Transverse colon (tissue), 4 donors: Measurements from ENCODE around the gene EHD4. TPM values are rescaled to one million over a fixed set of nuclear protein-coding genes. Genes with fewer than 3 reads are reported as not detected.

Experiments
- DNase-seq: peaks from one replicate; pipeline ENCODE4 v3.0.0-alpha.2; 2019
- H3K27ac ChIP-seq, 4 donors: fragments of 200-600 bp; sonication (generic); 2 replicates each; pipeline ENCODE4 v1.5.1; 2016 to 2018; ENCODE audit warnings: inconsistent platforms in 4 of 4
- H3K27me3 ChIP-seq: fragments of 200-600 bp; sonication (generic); 2 replicates; pipeline ENCODE4 v1.5.1; 2017; ENCODE audit warnings: inconsistent platforms
- H3K36me3 ChIP-seq, 4 donors: fragments of 200-600 bp; sonication (generic); 2 replicates each; pipeline ENCODE4 v1.5.1; 2017 to 2019; ENCODE audit warnings: inconsistent platforms in 4 of 4
- H3K4me1 ChIP-seq, 4 donors: fragments of 200-600 bp; sonication (generic); 2 replicates each; pipeline ENCODE4 v1.5.1; 2017 to 2020; ENCODE audit warnings: inconsistent platforms in 4 of 4
- H3K4me3 ChIP-seq, 4 donors: fragments of 200-600 bp; sonication (generic); 1 replicate in 1 of 4; 2 replicates in 3 of 4; pipeline versions ENCODE4 v1.5.1 to v1.6.1; 2017 to 2019; ENCODE audit warnings: inconsistent platforms in 4 of 4
- H3K9me3 ChIP-seq, 2 donors: fragments of 200-600 bp; sonication (generic); 2 replicates each; pipeline ENCODE4 v1.5.1; 2017 to 2019; ENCODE audit warnings: inconsistent platforms in 2 of 2
- CTCF ChIP-seq, 5 experiments: fragments of 200-600 bp in 3 of 5; fragments of 450-650 bp in 2 of 5; sonication (generic) in 3 of 5; IDR thresholded peaks; 1 replicate in 2 of 5; 2 replicates in 3 of 5; pipeline ENCODE4 v1.5.1; 2016 to 2017; ENCODE audit warnings: antibody characterized with exemption in 5 of 5, inconsistent platforms in 3 of 5, mild to moderate bottlenecking in 2 of 5, moderate library complexity in 1 of 5
- EP300 ChIP-seq: sonication (generic); formaldehyde crosslinking; IDR thresholded peaks from one replicate; pipeline ENCODE4 v1.6.1; 2017; ENCODE audit warnings: antibody characterized with exemption, low read depth
- POLR2A ChIP-seq: fragments of 450-650 bp; IDR thresholded peaks from one replicate; pipeline ENCODE4 v1.6.1; 2016; ENCODE audit warnings: antibody characterized with exemption, mild to moderate bottlenecking, moderate library complexity
- POLR2AphosphoS5 ChIP-seq, 3 donors: sonication (generic); formaldehyde crosslinking; IDR thresholded peaks; one replicate each; pipeline ENCODE4 v1.6.1; 2016; ENCODE audit warnings: antibody characterized with exemption in 3 of 3
- WGBS, 2 donors: methylation state at CpG; one replicate each; pipeline ENCODE4 v1.1.5; 2018; ENCODE audit warnings: low coverage in 1 of 2; 5-methylcytosine and 5-hydroxymethylcytosine counted together
- in situ Hi-C, 4 donors: fragments of 200-750 bp; cut with MboI; loops; one replicate each; pipeline versions ENCODE4 v1.15.0 to v1.15.1; 2017; ENCODE audit warnings: low sequenced_read_pairs in 3 of 4, low pct_ligation_motif_present in 1 of 4, low pct_unique_long_range_greater_than_20kb in 1 of 4
- intact Hi-C: fragments of 100-400 bp; cut with DNase I; formaldehyde crosslinking; loops from one replicate; pipeline ENCODE4 v1.15.1; 2023; ENCODE audit warnings: low total_unique reads
- total RNA-seq, 4 donors: library from RNA; depleted of rRNA; stranded (reverse); fragments of >200 nt; gene quantifications; one replicate each; pipeline ENCODE4 v1.1.0, GENCODE V29; 2016

EHD4 gene
- total RNA-seq, 4 donors from 2014 or later = 16.9 to 55.4 (median 35.5) TPM

GRCh38 chr15:41926185-41927056 lies 45.9 kb downstream of the EHD4 start:
- in situ Hi-C loops (no loop called here), intact Hi-C loops (no loop called here)
- Histone ChIP-seq H3K27ac (peak overlapping the region; percentile 75 to 86 (median 82)), H3K36me3 (no peaks in the 10 kb centered on the region), H3K4me1 (peaks cover 53 to 60% (median 55%) of the 10 kb centered on the region in 4 donors), H3K9me3 (no peaks in the 10 kb centered on the region), H3K27me3 (no peaks in the 10 kb centered on the region), H3K4me3 (no peak overlapping the region)
- WGBS, 2 donors = 65 to 67% methylated on average over 7 to 10 of the region's 10 CpGs
- peak; percentile 75 for DNase-seq
- TF ChIP-seq EP300 (no peak), POLR2AphosphoS5 (IDR thresholded peaks at IDR 0.05) (peak in 2 of 3 donors; percentile 39 to 81), POLR2A (peak; percentile 44), CTCF (IDR thresholded peaks at IDR 0.05) (no peak)

- intact Hi-C loops (no loop called here), in situ Hi-C loops (no loop called here)
- Histone ChIP-seq H3K27ac (peak overlapping the region in 2 of 4 donors; percentile 75 to 86), H3K9me3 (no peaks in the 10 kb centered on the region), H3K4me1 (peaks cover 50 to 59% (median 54%) of the 10 kb centered on the region in 4 donors), H3K36me3 (no peaks in the 10 kb centered on the region), H3K27me3 (no peaks in the 10 kb centered on the region), H3K4me3 (no peak overlapping the region)
- DNase-seq = no peak
- TF ChIP-seq EP300 (no peak), POLR2AphosphoS5 (IDR thresholded peaks at IDR 0.05) (no peak), CTCF (IDR thresholded peaks at IDR 0.05) (no peak), POLR2A (no peak)
- WGBS, 2 donors = 92 to 100% methylated on average over 1 to 7 of the region's 7 CpGs
These were observed 47.2 kb downstream of the EHD4 start for GRCh38 chr15:41925086-41925608.

DNA sequence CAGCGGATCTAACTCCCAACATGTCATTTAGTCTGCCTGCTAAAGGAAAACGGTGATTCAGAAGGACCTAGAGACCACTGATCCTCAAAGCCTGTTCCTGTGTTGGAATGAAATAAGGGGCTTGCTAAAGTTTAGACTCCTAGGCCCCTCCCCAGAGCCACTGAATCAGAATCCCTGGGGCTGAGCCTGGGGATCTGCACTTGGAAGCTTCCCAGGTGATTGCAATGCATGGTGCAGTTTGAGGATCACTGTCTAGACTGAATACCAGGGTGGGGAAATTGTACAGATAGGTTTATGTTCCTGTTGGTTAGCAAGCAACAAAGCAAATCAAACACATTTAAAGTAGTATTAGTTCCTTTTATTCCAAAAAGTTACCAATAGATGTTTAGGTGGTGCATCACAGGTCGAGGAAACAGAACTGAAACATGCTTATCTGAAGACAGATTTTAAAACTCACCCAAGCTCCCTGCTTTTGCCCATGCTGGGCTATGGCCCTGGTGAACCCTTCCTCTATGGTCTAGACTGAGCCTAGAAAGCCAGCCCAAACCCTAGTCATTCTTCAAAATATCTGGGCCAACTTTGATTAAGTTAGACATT lies 48.9 kb downstream of the EHD4 start:
- Histone ChIP-seq H3K9me3 (no peaks in the 10 kb centered on the region), H3K27me3 (no peaks in the 10 kb centered on the region), H3K4me1 (peaks cover 40 to 46% (median 42%) of the 10 kb centered on the region in 4 donors), H3K4me3 (no peak overlapping the region), H3K36me3 (no peaks in the 10 kb centered on the region), H3K27ac (no peak overlapping the region)
- WGBS, 2 donors = 90 to 93% methylated on average over 2 to 3 of the region's 3 CpGs
- in situ Hi-C loops (loop anchor here in 1 of 4 donors (25.0 kb wide), 1 partner anchor 161 kb away; the partner anchor contains the start of gene MAPKBP1), intact Hi-C loops (no loop called here)
- DNase-seq = no peak
- TF ChIP-seq EP300 (no peak), CTCF (IDR thresholded peaks at IDR 0.05) (no peak), POLR2AphosphoS5 (IDR thresholded peaks at IDR 0.05) (no peak), POLR2A (no peak)

- TF ChIP-seq EP300 (no peak), POLR2A (no peak), POLR2AphosphoS5 (IDR thresholded peaks at IDR 0.05) (no peak), CTCF (IDR thresholded peaks at IDR 0.05) (no peak)
- intact Hi-C loops (no loop called here), in situ Hi-C loops (loop anchor here in 1 of 4 donors (25.0 kb wide), 1 partner anchor 160 kb away; the partner anchor contains the start of gene MAPKBP1)
- no peak overlapping the region for H3K4me3 ChIP-seq
- H3K36me3 ChIP-seq = no peaks in the 10 kb centered on the region
- H3K4me1 ChIP-seq = peaks cover 28 to 41% (median 32%) of the 10 kb centered on the region in 4 donors
- no peaks in the 10 kb centered on the region for H3K9me3 ChIP-seq
- WGBS, 2 donors = 70 to 71% methylated on average over 6 to 9 of the region's 9 CpGs
- no peaks in the 10 kb centered on the region for H3K27me3 ChIP-seq
- DNase-seq = no peak
- no peak overlapping the region for H3K27ac ChIP-seq
These were observed 50.0 kb downstream of the EHD4 start for GRCh38 chr15:41922353-41922752.
